H7 (cell line): ENCODE measurements around the gene PAN2. TPM values are rescaled to one million over a fixed set of nuclear protein-coding genes. Genes with fewer than 3 reads are reported as not detected.
"Not testable (repeated sequence)": the region's sequence is repeated elsewhere in the genome, so short reads cannot be mapped to it uniquely, and the experiment has no call there.

Experiments used
- DNase-seq: peaks from one replicate; pipeline ENCODE4 v3.0.0; 2012
- H3K27me3 ChIP-seq: 2 replicates; pipeline ENCODE4 v1.6.0; 2011; ENCODE audit warnings: mild to moderate bottlenecking, low read length; ENCODE audit not compliant: control insufficient read depth, insufficient read depth
- H3K36me3 ChIP-seq: replicated peaks from 2 replicates; pipeline ENCODE4 v1.5.1; 2011; ENCODE audit warnings: low read length; ENCODE audit not compliant: control insufficient read depth, insufficient read depth
- H3K4me3 ChIP-seq: 2 replicates; pipeline ENCODE4 v1.5.1; 2011; ENCODE audit warnings: low read depth, mild to moderate bottlenecking, control low read depth, low read length, moderate library complexity; ENCODE audit not compliant: insufficient read depth
- total RNA-seq: library from RNA; depleted of rRNA; stranded (reverse); fragments of >200 nt; shearing (Covaris generic); gene quantifications from 2 replicates; pipeline ENCODE4 v1.2.3, GENCODE V29; 2014; rRNA removed

PAN2 gene
- total RNA-seq, 1 experiment from 2014 or later: 38.6 TPM

DNA sequence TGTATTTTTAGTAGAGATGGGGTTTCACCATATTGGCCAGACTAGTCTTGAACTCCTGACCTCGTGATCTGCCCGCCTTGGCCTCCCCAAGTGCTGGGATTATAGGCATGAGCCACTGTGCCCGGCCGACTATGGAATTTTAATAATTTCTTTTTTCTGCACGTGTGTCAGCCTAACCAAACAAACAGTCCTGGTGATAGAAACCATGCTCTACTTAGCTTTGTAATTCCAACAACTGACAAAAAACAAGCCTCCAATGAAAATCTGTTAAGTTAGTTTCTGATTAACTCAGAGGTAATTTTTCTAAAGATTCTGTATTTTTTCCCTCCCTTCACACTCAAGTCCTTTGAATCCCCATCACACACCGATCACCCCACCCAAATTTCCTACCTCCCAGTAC lies 51.8 kb downstream of the PAN2 start:
- Histone ChIP-seq H3K36me3 (peaks cover 26% of the 10 kb centered on the region), H3K4me3 (no peak overlapping the region), H3K27me3 (no peaks in the 10 kb centered on the region)
- DNase-seq: no peak

- DNase-seq: no peak
- Histone ChIP-seq H3K27me3 (no peaks in the 10 kb centered on the region), H3K4me3 (no peak overlapping the region), H3K36me3 (peaks cover 26% of the 10 kb centered on the region)
These were observed 53.0 kb downstream of the PAN2 start for GRCh38 chr12:56280849-56281248.

DNA sequence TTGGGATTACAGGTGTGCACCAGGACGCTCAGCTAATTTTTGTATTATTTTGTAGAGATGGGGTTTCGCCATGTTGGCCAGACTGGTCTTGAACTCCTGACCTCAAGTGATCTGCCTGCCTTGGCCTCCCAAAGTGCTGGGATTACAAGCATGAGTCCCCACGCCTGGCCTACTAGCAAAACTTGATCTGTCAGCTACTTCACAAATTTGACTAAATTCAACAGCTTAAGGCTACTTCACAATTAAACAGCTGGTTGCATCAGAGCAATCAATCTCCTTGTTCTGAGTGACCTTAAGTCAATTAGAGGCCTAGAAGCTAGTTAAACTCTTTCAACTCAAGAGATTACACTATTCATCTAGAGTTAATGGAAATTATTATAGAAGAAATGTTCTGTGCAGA lies 54.9 kb downstream of the PAN2 start:
- no peak for DNase-seq
- no peaks in the 10 kb centered on the region for H3K27me3 ChIP-seq
- H3K4me3 ChIP-seq: no peak overlapping the region
- peaks cover 37% of the 10 kb centered on the region for H3K36me3 ChIP-seq

GRCh38 chr12:56274299-56274698 lies 59.5 kb downstream of the PAN2 start:
- H3K36me3 ChIP-seq: peaks cover 27% of the 10 kb centered on the region
- H3K4me3 ChIP-seq: no peak overlapping the region
- DNase-seq: no peak
- H3K27me3 ChIP-seq: no peaks in the 10 kb centered on the region

- not testable (repeated sequence) for H3K4me3 ChIP-seq, DNase-seq, H3K27me3 ChIP-seq
- H3K36me3 ChIP-seq: peaks cover 25% of the 10 kb centered on the region
These were observed 61.3 kb downstream of the PAN2 start for GRCh38 chr12:56272468-56272867.

DNA sequence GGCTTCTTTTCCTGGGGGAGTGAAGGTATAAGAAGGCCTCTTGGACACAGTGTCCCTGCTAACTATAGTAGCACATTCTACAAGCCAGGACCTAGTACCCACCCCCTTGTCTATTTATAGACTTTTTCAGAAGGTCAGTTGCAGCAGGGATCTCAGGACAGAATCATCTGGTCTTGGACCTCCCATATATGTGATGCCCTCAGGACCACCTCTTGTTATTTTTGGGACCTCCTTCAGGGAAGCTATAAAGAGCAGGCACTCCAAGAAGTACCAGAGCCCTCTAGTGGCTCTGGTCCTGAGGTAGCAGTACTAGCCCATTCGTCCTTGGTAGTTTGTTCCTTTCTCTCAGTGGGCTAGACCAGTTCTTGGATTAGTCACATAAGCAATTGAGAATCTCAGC lies 62.8 kb downstream of the PAN2 start:
- DNase-seq: peak; percentile 73
- no peak overlapping the region for H3K4me3 ChIP-seq
- peaks cover 23% of the 10 kb centered on the region for H3K36me3 ChIP-seq
- H3K27me3 ChIP-seq: no peaks in the 10 kb centered on the region

DNA sequence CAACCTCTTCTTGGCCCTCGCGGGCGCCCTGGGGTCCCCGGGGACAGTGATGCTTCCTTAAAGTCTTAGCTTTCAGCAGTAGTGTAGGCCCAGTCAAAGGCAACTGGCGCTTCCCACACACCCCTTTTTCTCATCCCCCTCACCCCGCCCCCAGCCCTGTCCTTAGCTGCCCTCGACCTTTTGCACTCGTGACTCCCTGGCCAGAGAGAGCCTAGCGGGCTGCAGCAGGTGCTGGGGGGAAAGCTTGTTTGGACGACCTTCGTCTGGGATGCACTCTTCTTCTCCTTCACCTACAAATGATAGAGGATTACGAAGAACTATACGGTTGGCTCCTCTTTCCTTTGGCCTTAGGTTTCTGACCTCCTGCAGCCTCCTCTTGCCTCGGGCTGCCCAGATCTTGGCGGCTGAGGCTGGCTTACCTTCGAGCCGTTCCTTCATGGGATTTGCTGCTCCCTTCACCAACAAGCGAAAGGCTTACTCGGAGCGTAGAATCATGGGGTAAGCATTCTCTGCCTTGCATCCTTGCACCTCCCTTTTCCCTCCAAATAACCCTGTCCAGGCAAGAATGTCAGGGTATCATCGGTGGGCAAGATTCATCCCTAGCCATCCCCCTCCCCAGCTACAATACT lies 66.2 kb downstream of the PAN2 start:
- H3K36me3 ChIP-seq: peaks cover 2% of the 10 kb centered on the region
- peak; percentile 69 for DNase-seq
- no peaks in the 10 kb centered on the region for H3K27me3 ChIP-seq
- peak overlapping the region; percentile 90 for H3K4me3 ChIP-seq

GRCh38 chr12:56266693-56267442 lies 66.9 kb downstream of the PAN2 start, which contains the start of gene COQ10A:
TSS of gene COQ10A (plus strand) at chr12:56266942. CDS start at chr12:56267119, 177 bp downstream.
- H3K4me3 ChIP-seq: peak within 1 kb of the TSS; percentile 90
- no peaks in the 10 kb centered on the region for H3K27me3 ChIP-seq
- H3K36me3 ChIP-seq: peaks cover 2% of the 10 kb centered on the region
- peak; percentile 99 for DNase-seq

Other genes with a start within 250 kb of the PAN2 start
- gene PA2G4, start 229.4 kb downstream of the PAN2 start, total RNA-seq: 273 and 282 TPM in 2 replicates
- 3,839 and 4,060 TPM in 2 replicates for gene RPL41, start 217.4 kb downstream of the PAN2 start, total RNA-seq
- gene ZC3H10, start 215.7 kb downstream of the PAN2 start, total RNA-seq: 8.2 and 11.3 TPM in 2 replicates
- 120 and 127 TPM in 2 replicates for gene ESYT1, start 205.7 kb downstream of the PAN2 start, total RNA-seq
- 118 and 129 TPM in 2 replicates for gene MYL6B, start 181.4 kb downstream of the PAN2 start, total RNA-seq
- 941 and 1,248 TPM in 2 replicates for gene MYL6, start 175.6 kb downstream of the PAN2 start, total RNA-seq
- gene SMARCC2, start 144.5 kb downstream of the PAN2 start, total RNA-seq: 20.0 and 27.5 TPM in 2 replicates
- 96.2 and 98.4 TPM in 2 replicates for gene RNF41, start 112.1 kb downstream of the PAN2 start, total RNA-seq
- 45.5 and 50.4 TPM in 2 replicates for gene NABP2, start 109.7 kb downstream of the PAN2 start, total RNA-seq
- 0.48 TPM in 1 of 2 replicates, not detected in the other for gene SLC39A5, start 103.9 kb downstream of the PAN2 start, total RNA-seq
- gene ANKRD52, start 75.6 kb downstream of the PAN2 start, total RNA-seq: 11.2 and 13.7 TPM in 2 replicates
- 15.5 and 21.2 TPM in 2 replicates for gene COQ10A, start 67.1 kb downstream of the PAN2 start, total RNA-seq
- gene CS, start 33.7 kb downstream of the PAN2 start, total RNA-seq: 179 and 188 TPM in 2 replicates
- 108 and 129 TPM in 2 replicates for gene CNPY2, start 18.0 kb downstream of the PAN2 start, total RNA-seq
- 4.0 and 7.6 TPM in 2 replicates for gene IL23A, start 4.9 kb upstream of the PAN2 start, total RNA-seq
- gene STAT2, start 26.1 kb upstream of the PAN2 start, total RNA-seq: 42.2 and 47.6 TPM in 2 replicates
- not detected in 2 replicates for gene APOF, start 28.9 kb upstream of the PAN2 start, total RNA-seq
- gene TIMELESS, start 115.4 kb upstream of the PAN2 start, total RNA-seq: 13.3 and 15.7 TPM in 2 replicates
- gene MIP, start 120.7 kb upstream of the PAN2 start, total RNA-seq: not detected in 2 replicates
- 2.3 TPM in 2 replicates for gene SPRYD4, start 134.6 kb upstream of the PAN2 start, total RNA-seq
- 2.2 and 5.5 TPM in 2 replicates for gene GLS2, start 154.2 kb upstream of the PAN2 start, total RNA-seq
- 6.1 and 8.5 TPM in 2 replicates for gene RBMS2, start 187.8 kb upstream of the PAN2 start, total RNA-seq